ENCODE results near the gene MISP. TPM values are rescaled to one million over a fixed set of nuclear protein-coding genes. Genes with fewer than 3 reads are reported as not detected.

The MISP gene
- total and polyA plus RNA-seq, 7 donors = 0.08 to 0.13 (median 0.09) TPM; not detected in 4

DNA sequence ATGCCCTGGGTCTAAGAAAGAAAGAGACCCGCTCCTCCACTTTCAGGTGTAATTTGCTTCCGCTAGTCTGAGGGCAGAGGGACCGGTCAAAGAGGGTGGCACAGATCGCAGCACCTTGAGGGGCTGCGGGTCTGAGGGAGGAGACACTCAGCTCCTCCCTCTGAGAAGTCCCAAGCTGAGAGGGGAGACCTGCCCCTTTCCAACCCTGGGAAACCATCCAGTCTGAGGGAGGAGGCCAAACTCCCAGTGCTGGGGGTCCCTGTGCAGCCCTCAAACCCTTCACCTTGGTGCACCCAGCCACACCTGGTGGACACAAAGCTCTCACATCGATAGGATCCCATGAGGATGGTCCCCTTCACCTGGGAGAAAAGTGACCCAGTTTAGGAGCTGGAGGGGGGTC is 13.0 kb downstream of the MISP start:
- 90 to 95% (median 92%) methylated on average over 6 of the region's 6 CpGs for WGBS, 3 donors
- Histone ChIP-seq H3K4me3 (no peak overlapping the region), H3K27me3 (ENCODE audit: insufficient read depth in 3 of 3, low read length in 2 of 3) (peaks cover 0 to 4% (median 0%) of the 10 kb centered on the region in 3 donors), H3K9me3 (peaks cover 2% of the 10 kb centered on the region), H3K4me1 (no peaks in the 10 kb centered on the region), H3K36me3 (ENCODE audit: insufficient read depth in 1 of 2, low read depth in 1 of 2) (no peaks in the 10 kb centered on the region), H3K27ac (no peak overlapping the region)
- intact Hi-C loops (cut with DNase I) = no loop called here
- DNase-seq = no peak
- ATAC-seq = no peak
- TF ChIP-seq, protein P1, sequence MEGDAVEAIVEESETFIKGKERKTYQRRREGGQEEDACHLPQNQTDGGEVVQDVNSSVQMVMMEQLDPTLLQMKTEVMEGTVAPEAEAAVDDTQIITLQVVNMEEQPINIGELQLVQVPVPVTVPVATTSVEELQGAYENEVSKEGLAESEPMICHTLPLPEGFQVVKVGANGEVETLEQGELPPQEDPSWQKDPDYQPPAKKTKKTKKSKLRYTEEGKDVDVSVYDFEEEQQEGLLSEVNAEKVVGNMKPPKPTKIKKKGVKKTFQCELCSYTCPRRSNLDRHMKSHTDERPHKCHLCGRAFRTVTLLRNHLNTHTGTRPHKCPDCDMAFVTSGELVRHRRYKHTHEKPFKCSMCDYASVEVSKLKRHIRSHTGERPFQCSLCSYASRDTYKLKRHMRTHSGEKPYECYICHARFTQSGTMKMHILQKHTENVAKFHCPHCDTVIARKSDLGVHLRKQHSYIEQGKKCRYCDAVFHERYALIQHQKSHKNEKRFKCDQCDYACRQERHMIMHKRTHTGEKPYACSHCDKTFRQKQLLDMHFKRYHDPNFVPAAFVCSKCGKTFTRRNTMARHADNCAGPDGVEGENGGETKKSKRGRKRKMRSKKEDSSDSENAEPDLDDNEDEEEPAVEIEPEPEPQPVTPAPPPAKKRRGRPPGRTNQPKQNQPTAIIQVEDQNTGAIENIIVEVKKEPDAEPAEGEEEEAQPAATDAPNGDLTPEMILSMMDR (IDR thresholded peaks at IDR 0.05) = no peak

DNA sequence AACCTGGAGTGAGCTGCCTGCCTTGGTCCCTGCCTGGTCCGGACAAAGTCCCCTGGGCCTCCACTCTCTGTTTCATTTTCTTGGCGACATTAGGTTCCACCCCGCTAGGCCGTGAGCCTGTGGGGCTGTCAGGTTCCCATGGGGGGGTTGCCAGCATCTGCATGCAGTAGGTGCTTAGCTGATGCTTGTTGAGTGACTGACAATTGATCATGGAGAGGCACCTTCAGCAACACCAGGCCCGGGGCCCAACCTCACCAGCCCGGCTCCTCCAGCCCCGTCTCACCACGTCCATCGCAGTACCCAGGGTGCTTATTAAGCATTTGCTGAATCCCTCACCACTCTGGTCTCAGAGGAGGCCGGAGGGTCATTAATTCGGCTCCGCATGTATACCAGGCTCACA is 13.4 kb downstream of the MISP start:
- H3K4me3 ChIP-seq = no peak overlapping the region
- H3K27ac ChIP-seq = no peak overlapping the region
- ATAC-seq (no peak), DNase-seq (no peak)
- no peaks in the 10 kb centered on the region for H3K36me3 ChIP-seq (ENCODE audit: insufficient read depth in 1 of 2, low read depth in 1 of 2)
- 87 to 88% (median 88%) methylated on average over 12 of the region's 12 CpGs for WGBS, 3 donors
- no peaks in the 10 kb centered on the region for H3K9me3 ChIP-seq
- intact Hi-C loops (cut with DNase I) = no loop called here
- TF ChIP-seq, protein P1 (IDR thresholded peaks at IDR 0.05) = no peak
- H3K27me3 ChIP-seq (ENCODE audit: insufficient read depth in 3 of 3, low read length in 2 of 3) = peaks cover 0 to 4% (median 0%) of the 10 kb centered on the region in 3 donors
- H3K4me1 ChIP-seq = no peaks in the 10 kb centered on the region

DNA sequence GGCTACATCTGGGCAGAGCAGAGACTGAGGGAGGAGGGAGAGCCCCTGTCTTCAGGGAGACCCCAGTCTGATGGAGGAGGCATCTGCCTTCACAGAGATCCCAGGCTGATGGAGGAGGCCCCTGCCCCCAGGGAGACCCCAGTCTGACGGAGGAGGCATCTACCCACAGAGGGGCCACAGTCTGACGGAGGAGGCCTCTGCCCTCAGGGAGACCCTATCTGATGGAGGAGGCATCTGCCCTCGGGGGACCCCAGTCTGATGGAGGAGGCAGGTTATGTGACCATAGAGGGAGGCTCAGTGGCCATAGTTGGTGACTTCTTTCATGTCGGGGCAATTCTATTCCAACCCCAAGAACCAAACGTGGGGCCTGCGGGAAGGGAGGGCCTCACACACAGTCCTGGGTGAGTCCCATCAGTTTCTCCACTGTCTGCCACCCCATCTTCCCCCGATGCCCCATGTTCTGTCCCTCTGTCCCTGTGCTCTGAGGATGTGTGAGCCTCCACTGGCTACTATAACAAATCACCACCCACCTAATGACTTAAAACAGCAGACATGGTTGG is 14.3 kb downstream of the MISP start:
- intact Hi-C loops (cut with DNase I) = loop anchor here in 1 of 2 donors (5.0 kb wide), 1 partner anchor 157 kb away; no protein-coding TSS in a partner anchor
- no peak overlapping the region for H3K27ac ChIP-seq
- H3K4me1 ChIP-seq = no peaks in the 10 kb centered on the region
- TF ChIP-seq, protein P1 (IDR thresholded peaks at IDR 0.05) = no peak
- no peaks in the 10 kb centered on the region for H3K9me3 ChIP-seq
- no peaks in the 10 kb centered on the region for H3K36me3 ChIP-seq (ENCODE audit: insufficient read depth in 1 of 2, low read depth in 1 of 2)
- no peak overlapping the region for H3K4me3 ChIP-seq
- no peak for DNase-seq
- H3K27me3 ChIP-seq (ENCODE audit: insufficient read depth in 3 of 3, low read length in 2 of 3) = peaks cover 0 to 4% (median 0%) of the 10 kb centered on the region in 3 donors
- ATAC-seq = no peak
- 71 to 76% (median 75%) methylated on average over 6 to 7 of the region's 7 CpGs for WGBS, 3 donors

DNA sequence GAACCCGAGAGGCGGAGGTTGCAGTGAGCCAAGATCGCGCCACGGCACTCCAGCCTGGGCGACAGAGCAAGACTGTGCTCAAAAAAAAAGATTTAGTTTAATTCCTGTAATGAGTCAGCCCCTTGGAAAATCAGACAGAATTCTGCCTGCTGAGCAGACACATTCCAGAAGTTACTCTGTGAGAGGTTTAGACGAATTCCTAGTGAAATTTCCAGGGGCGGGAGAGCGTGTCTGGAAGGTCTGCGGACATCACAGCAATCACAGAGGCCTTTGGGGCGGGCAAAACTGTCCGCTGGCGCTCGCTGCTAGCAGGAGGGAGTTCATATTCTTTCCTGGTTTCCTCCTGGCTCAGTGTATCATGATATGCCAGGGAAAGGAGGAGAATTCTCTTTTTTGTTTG is 17.5 kb downstream of the MISP start:
- TF ChIP-seq, protein P1 (IDR thresholded peaks at IDR 0.05) = no peak
- Histone ChIP-seq H3K4me3 (no peak overlapping the region), H3K36me3 (ENCODE audit: insufficient read depth in 1 of 2, low read depth in 1 of 2) (no peaks in the 10 kb centered on the region), H3K27ac (no peak overlapping the region), H3K27me3 (ENCODE audit: insufficient read depth in 3 of 3, low read length in 2 of 3) (peaks cover 0 to 9% (median 0%) of the 10 kb centered on the region in 3 donors), H3K9me3 (no peaks in the 10 kb centered on the region), H3K4me1 (no peaks in the 10 kb centered on the region)
- intact Hi-C loops (cut with DNase I) = loop anchor here in 1 of 2 donors (5.0 kb wide), 1 partner anchor 154 kb away; no protein-coding TSS in a partner anchor
- ATAC-seq (no peak), DNase-seq (no peak)
- 48 to 66% (median 64%) methylated on average over 14 of the region's 14 CpGs for WGBS, 3 donors

DNA sequence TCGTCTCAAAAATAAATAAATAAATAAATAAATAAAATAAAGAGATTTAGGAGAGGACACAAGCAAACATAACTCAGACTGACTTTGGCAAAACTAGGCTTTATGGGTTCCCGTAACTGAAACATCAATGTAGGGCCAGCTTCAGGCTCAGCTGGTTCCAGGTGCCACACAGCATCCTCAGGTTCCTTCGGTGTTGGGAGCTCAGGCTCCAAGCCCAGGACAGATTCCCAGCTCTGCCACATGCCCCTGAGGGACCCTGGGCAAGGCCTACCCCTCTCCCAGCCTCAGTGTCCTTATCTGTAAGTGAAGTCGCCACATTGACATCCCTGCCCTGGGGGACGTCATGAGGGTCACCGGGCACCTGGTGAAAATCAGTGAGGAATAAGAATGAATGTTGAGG is 18.7 kb downstream of the MISP start:
- DNase-seq (no peak), ATAC-seq (no peak)
- WGBS, 3 donors = 77 to 87% (median 82%) methylated on average over 6 of the region's 6 CpGs
- no peaks in the 10 kb centered on the region for H3K36me3 ChIP-seq (ENCODE audit: insufficient read depth in 1 of 2, low read depth in 1 of 2)
- H3K27ac ChIP-seq = no peak overlapping the region
- peaks cover 0 to 5% (median 0%) of the 10 kb centered on the region in 3 donors for H3K27me3 ChIP-seq (ENCODE audit: insufficient read depth in 3 of 3, low read length in 2 of 3)
- TF ChIP-seq, protein P1 (IDR thresholded peaks at IDR 0.05) = no peak
- H3K9me3 ChIP-seq = no peaks in the 10 kb centered on the region
- no peaks in the 10 kb centered on the region for H3K4me1 ChIP-seq
- intact Hi-C loops (cut with DNase I) = loop anchor here (1.0 to 5.0 kb wide), 4 partner anchors 88 to 213 kb away; partner anchors contain the start of genes WDR18 (in 2 of the 2) and CFD (in 1 of the 2)
- H3K4me3 ChIP-seq = no peak overlapping the region
